ENCODE data around the gene SMPD3. TPM values are rescaled to one million over a fixed set of nuclear protein-coding genes. Genes with fewer than 3 reads are reported as not detected.

The SMPD3 gene
- total RNA-seq, 1 experiment from 2014 or later, result 0.17 TPM

GRCh38 chr16:68371276-68371651 lies 77.0 kb downstream of the SMPD3 start:
- intact Hi-C loops (cut with micrococcal nuclease; ENCODE audit: unreplicated experiment), result no loop called here
- Histone ChIP-seq H3K36me3 (ENCODE audit: insufficient read depth, low read length, poor library complexity, severe bottlenecking) (no peaks in the 10 kb centered on the region), H3K4me3 (ENCODE audit: low read depth, low read length, poor library complexity, severe bottlenecking) (no peak overlapping the region), H3K27ac (ENCODE audit: low read depth, low read length, poor library complexity, severe bottlenecking) (no peak overlapping the region), H3K9me3 (ENCODE audit: low read depth, low read length, poor library complexity, severe bottlenecking) (no peaks in the 10 kb centered on the region), H3K4me1 (ENCODE audit: insufficient read depth, low read length, poor library complexity, severe bottlenecking) (no peaks in the 10 kb centered on the region), H3K27me3 (replicated peaks; ENCODE audit: insufficient read depth, low read depth, low read length, poor library complexity) (no peaks in the 10 kb centered on the region)
- ChIA-PET POLR2A (ENCODE audit: low non-redundant PET) (no interaction called here), CTCF (interaction anchor here (0.6 kb wide), 1 partner anchor 180 kb away, joined by 3 read pairs; no protein-coding TSS in a partner anchor)
- TF ChIP-seq, protein P1, sequence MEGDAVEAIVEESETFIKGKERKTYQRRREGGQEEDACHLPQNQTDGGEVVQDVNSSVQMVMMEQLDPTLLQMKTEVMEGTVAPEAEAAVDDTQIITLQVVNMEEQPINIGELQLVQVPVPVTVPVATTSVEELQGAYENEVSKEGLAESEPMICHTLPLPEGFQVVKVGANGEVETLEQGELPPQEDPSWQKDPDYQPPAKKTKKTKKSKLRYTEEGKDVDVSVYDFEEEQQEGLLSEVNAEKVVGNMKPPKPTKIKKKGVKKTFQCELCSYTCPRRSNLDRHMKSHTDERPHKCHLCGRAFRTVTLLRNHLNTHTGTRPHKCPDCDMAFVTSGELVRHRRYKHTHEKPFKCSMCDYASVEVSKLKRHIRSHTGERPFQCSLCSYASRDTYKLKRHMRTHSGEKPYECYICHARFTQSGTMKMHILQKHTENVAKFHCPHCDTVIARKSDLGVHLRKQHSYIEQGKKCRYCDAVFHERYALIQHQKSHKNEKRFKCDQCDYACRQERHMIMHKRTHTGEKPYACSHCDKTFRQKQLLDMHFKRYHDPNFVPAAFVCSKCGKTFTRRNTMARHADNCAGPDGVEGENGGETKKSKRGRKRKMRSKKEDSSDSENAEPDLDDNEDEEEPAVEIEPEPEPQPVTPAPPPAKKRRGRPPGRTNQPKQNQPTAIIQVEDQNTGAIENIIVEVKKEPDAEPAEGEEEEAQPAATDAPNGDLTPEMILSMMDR (conservative IDR thresholded peaks at IDR 0.05; ENCODE audit: low read depth, low read length), result no peak
- no peak for TF ChIP-seq EZH2 (IDR thresholded peaks at IDR 0.05; ENCODE audit: borderline replicate concordance, low read depth, low read length, poor library complexity, severe bottlenecking)
- BruUV-seq (replicated peaks), result no TSS peak
- no peak for DNase-seq (ENCODE audit: low spot score)

GRCh38 chr16:68370581-68371275 lies 77.6 kb downstream of the SMPD3 start:
- intact Hi-C loops (cut with micrococcal nuclease; ENCODE audit: unreplicated experiment), result no loop called here
- no peak for DNase-seq (ENCODE audit: low spot score)
- POLR2A ChIA-PET (ENCODE audit: low non-redundant PET), result no interaction called here
- Histone ChIP-seq H3K9me3 (ENCODE audit: low read depth, low read length, poor library complexity, severe bottlenecking) (no peaks in the 10 kb centered on the region), H3K27ac (ENCODE audit: low read depth, low read length, poor library complexity, severe bottlenecking) (no peak overlapping the region), H3K4me3 (ENCODE audit: low read depth, low read length, poor library complexity, severe bottlenecking) (no peak overlapping the region), H3K4me1 (ENCODE audit: insufficient read depth, low read length, poor library complexity, severe bottlenecking) (no peaks in the 10 kb centered on the region), H3K27me3 (replicated peaks; ENCODE audit: insufficient read depth, low read depth, low read length, poor library complexity) (no peaks in the 10 kb centered on the region), H3K36me3 (ENCODE audit: insufficient read depth, low read length, poor library complexity, severe bottlenecking) (no peaks in the 10 kb centered on the region)
- no TSS peak for BruUV-seq (replicated peaks)
- CTCF ChIA-PET, result interaction anchor here (0.6 kb wide), 1 partner anchor 181 kb away, joined by 3 read pairs; no protein-coding TSS in a partner anchor
- TF ChIP-seq EZH2 (IDR thresholded peaks at IDR 0.05; ENCODE audit: borderline replicate concordance, low read depth, low read length, poor library complexity, severe bottlenecking), result no peak
- TF ChIP-seq, protein P1 (conservative IDR thresholded peaks at IDR 0.05; ENCODE audit: low read depth, low read length), result no peak

- intact Hi-C loops (cut with micrococcal nuclease; ENCODE audit: unreplicated experiment), result loop anchor here (10.0 kb wide), 1 partner anchor 145 kb away; no protein-coding TSS in a partner anchor
- Histone ChIP-seq H3K9me3 (ENCODE audit: low read depth, low read length, poor library complexity, severe bottlenecking) (no peaks in the 10 kb centered on the region), H3K27ac (ENCODE audit: low read depth, low read length, poor library complexity, severe bottlenecking) (no peak overlapping the region), H3K36me3 (ENCODE audit: insufficient read depth, low read length, poor library complexity, severe bottlenecking) (no peaks in the 10 kb centered on the region), H3K27me3 (replicated peaks; ENCODE audit: insufficient read depth, low read depth, low read length, poor library complexity) (no peaks in the 10 kb centered on the region), H3K4me1 (ENCODE audit: insufficient read depth, low read length, poor library complexity, severe bottlenecking) (no peaks in the 10 kb centered on the region), H3K4me3 (ENCODE audit: low read depth, low read length, poor library complexity, severe bottlenecking) (no peak overlapping the region)
- BruUV-seq (replicated peaks), result no TSS peak
- TF ChIP-seq, protein P1 (conservative IDR thresholded peaks at IDR 0.05; ENCODE audit: low read depth, low read length), result no peak
- no peak for TF ChIP-seq EZH2 (IDR thresholded peaks at IDR 0.05; ENCODE audit: borderline replicate concordance, low read depth, low read length, poor library complexity, severe bottlenecking)
- CTCF ChIA-PET, result no interaction called here
- POLR2A ChIA-PET (ENCODE audit: low non-redundant PET), result interaction anchor here (0.5 kb wide), 1 partner anchor 48 kb away, joined by 11 read pairs; no protein-coding TSS in a partner anchor
- DNase-seq (ENCODE audit: low spot score), result no peak
Measured at GRCh38 chr16:68369697-68370580, 78.4 kb downstream of the SMPD3 start.
